GM12872 (cell line): ENCODE results near the gene HNRNPM.

Experiments
- CTCF ChIP-seq: IDR thresholded peaks from 3 replicates; pipeline ENCODE4 v1.5.1; 2011; ENCODE audit warnings: low read depth, mild to moderate bottlenecking, low read length, moderate library complexity; ENCODE audit not compliant: insufficient read depth

HNRNPM gene

GRCh38 chr19:8476524-8476923 lies 31.7 kb downstream of the HNRNPM start:
- no peak for TF ChIP-seq CTCF

- no peak for TF ChIP-seq CTCF
Observed at GRCh38 chr19:8477889-8478288, 33.1 kb downstream of the HNRNPM start.

GRCh38 chr19:8478598-8478997 lies 33.8 kb downstream of the HNRNPM start:
- no peak for TF ChIP-seq CTCF

GRCh38 chr19:8481201-8481600 lies 36.4 kb downstream of the HNRNPM start:
- TF ChIP-seq CTCF, result no peak

GRCh38 chr19:8481616-8482015 lies 36.8 kb downstream of the HNRNPM start:
- TF ChIP-seq CTCF, result no peak

- no peak for TF ChIP-seq CTCF
Observed at GRCh38 chr19:8482696-8483095, 37.9 kb downstream of the HNRNPM start.

- no peak for TF ChIP-seq CTCF
Observed at GRCh38 chr19:8483165-8483564, 38.4 kb downstream of the HNRNPM start.
